Measurements from ENCODE around the gene APBA3.

APBA3 gene

DNA sequence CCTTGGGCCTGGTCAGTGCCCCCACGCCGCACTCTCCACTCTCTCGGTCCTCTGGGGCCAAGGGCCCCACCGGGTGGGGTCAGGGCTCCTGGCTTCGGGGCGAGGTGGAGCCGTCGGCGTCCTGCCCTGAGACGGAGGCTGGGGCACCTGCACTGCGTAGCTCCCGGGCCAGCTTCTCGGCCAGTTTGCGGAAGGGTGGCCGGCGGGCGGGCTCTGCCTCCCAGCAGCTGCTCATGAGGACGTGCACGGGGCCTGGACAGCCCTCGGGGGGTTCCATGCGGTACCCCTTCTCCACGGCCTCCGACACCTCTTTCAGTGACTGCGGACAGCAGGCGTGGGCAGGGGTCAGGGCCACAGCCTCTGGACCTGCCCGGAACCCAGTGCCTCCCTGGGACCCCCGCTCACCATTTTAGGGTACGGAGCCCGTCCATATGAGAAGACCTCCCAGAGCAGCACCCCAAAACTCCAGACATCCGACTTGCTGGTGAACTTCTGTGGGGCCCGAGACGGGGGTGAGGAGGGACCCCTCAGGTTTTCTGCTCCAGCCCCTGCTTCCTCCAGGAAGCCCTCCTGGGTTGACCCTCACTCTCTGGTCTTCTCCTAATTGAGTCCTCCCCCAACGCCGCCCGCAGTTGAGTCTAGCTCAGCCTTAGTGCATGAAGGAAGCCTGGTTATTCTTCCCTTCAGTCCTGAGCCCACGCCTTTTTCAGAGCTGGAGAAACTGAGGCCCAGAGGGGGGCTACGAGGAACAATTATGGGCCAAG is 16.8 kb upstream of the APBA3 start:
- DNase-seq (ENCODE audit: insufficient read length) (no peak), FAIRE-seq (no peak)
- TF ChIP-seq POLR2A (IDR thresholded peaks at IDR 0.05; ENCODE audit: low read depth, low read length) (no peak), TAF1 (IDR thresholded peaks at IDR 0.05; ENCODE audit: borderline replicate concordance, low read depth, low read length) (no peak), POLR2AphosphoS5 (IDR thresholded peaks at IDR 0.05; ENCODE audit: low read depth, low read length) (no peak)

DNA sequence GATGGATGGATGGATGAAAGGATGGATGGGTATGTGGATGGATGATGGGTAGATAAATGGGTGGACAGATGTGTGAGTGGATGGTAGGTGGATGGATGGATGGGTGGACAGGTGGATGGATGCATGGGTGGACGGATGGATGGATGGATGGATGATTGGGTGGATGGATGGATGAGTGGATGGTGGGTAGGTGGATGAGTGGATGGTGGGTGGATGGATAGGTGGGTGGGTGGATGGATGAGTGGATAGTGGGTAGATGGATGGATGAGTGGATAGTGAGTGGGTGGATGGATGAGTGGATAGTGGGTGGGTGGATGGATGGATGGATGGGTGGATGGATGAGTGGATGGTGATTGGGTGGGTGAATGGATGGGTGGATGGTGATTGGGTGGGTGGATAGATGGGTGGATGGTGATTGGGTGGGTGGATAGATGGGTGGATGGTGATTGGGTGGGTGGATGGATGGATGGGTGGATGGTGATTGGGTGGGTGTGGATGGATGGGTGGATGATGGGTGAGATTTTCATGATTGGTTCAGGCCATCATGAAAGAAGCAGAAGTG is 15.1 kb upstream of the APBA3 start:
- FAIRE-seq (no peak), DNase-seq (ENCODE audit: insufficient read length) (no peak)
- TF ChIP-seq POLR2A (IDR thresholded peaks at IDR 0.05; ENCODE audit: low read depth, low read length) (no peak), POLR2AphosphoS5 (IDR thresholded peaks at IDR 0.05; ENCODE audit: low read depth, low read length) (no peak), TAF1 (IDR thresholded peaks at IDR 0.05; ENCODE audit: borderline replicate concordance, low read depth, low read length) (no peak)

DNA sequence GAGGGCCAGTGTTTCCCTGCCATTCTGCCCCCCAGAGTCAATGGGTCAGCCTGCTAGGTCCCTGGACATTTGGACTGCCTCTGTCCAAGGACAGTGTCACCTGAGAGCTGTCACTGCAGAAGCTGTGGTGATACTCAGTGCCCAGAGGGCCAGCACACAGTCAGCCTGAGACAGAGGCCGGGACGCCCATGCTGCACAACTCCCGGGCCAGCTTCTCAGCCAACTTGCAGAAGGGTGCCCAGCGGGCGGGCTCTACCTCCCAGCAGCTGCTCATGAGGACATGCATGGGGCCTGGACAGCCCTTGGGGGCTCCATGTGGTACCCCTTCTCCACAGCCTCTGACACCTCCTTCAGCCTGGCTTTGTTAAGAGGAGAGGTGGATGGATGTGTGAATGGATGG is 14.3 kb upstream of the APBA3 start:
- FAIRE-seq (no peak), DNase-seq (ENCODE audit: insufficient read length) (no peak)
- no peak for TF ChIP-seq POLR2AphosphoS5 (IDR thresholded peaks at IDR 0.05; ENCODE audit: low read depth, low read length)
- TF ChIP-seq POLR2A (IDR thresholded peaks at IDR 0.05; ENCODE audit: low read depth, low read length), result no peak
- no peak for TF ChIP-seq TAF1 (IDR thresholded peaks at IDR 0.05; ENCODE audit: borderline replicate concordance, low read depth, low read length)

DNA sequence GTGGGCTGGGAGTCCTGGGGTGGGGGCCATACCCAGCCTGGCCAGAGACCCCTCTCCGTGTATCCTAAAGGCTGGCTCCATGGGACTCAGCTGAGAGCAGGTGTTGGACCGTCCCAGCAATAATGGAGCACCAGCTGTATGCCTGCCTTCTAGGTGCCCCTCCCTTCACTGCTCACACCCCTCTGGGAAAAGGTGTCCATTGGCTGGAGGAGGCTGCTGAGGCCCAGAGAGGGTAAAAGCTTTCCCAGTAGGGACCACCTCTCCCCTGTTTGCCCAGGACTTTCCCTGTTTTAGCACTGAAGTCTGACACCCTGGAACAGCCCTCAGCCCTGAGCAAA is 13.9 kb upstream of the APBA3 start:
- FAIRE-seq (no peak), DNase-seq (ENCODE audit: insufficient read length) (no peak)
- TF ChIP-seq TAF1 (IDR thresholded peaks at IDR 0.05; ENCODE audit: borderline replicate concordance, low read depth, low read length) (no peak), POLR2A (IDR thresholded peaks at IDR 0.05; ENCODE audit: low read depth, low read length) (no peak), POLR2AphosphoS5 (IDR thresholded peaks at IDR 0.05; ENCODE audit: low read depth, low read length) (no peak)

DNA sequence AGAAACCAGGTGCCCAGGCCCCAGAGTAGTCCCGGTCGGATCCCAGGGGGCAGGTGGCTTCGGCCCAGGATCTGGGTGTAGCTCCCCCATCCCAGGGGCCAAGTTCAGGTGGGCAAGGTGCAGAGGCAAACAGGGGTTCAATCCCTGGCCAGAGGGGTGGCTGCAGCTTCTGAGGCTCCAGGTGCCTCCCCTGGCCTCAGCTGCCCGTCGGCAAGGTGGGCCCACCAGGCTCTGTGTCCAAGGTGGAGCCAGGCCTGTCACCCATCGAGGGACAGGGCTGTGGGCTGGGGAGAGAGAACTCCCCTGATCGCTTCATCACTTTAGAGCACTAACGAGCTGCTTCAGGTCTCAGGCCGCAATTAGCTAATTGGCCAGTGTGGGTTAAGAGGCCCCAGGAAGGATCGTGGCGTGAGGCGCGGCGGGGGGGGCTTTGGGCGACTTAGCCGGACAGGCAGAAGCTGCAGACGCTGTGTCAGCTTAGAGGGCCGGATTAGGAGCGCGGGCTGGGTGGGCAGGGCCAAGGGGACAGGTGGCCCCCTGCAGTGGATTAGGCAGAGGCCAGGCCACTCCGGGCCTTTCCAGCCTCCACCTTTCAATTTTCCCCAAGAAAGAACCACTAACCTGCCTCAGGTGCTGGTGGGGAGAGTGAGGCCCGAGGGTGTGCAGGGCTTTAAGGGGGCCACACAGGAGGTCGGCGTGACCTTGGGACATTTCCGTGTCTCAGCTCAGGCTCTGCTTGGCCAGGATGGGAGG is 13.3 kb upstream of the APBA3 start:
- DNase-seq (ENCODE audit: insufficient read length), result no peak
- TF ChIP-seq TAF1 (IDR thresholded peaks at IDR 0.05; ENCODE audit: borderline replicate concordance, low read depth, low read length) (no peak), POLR2A (IDR thresholded peaks at IDR 0.05; ENCODE audit: low read depth, low read length) (no peak), POLR2AphosphoS5 (IDR thresholded peaks at IDR 0.05; ENCODE audit: low read depth, low read length) (no peak)

DNA sequence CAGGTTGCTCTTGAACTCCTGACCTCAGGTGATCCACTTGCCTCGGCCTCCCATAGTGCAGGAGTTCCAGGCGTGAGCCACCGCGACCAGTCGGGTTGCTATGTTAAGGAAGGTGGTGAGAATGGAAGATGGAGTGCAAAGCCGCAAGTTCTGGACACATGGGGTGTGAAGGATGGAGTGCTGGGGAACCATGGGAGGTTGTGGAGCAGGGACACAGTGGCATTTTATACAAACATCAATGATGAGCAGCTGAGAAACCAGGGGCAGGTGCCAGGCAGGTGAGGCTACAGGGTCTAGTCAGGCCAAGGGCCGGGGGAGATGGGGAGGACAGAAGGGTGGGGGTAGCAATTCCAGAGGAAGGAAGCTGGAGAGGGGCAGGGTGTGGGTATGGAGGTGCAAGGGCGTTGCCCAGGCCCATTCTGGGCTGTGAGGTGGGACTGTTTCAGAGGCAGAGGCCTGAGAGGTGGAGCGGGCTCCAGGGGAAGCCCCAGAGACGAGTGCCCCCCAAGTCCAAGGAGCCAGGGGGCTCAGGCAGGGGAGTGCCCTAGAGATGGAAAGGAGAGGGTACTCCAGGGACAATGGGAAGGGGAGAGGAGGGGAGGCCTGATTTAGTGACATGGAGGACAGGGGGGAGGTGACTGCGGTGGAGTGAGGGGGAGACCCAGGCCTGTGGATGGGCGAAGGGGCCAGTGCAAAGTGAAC is 12.5 kb upstream of the APBA3 start:
- no peak for DNase-seq (ENCODE audit: insufficient read length)
- FAIRE-seq, result no peak
- TF ChIP-seq TAF1 (IDR thresholded peaks at IDR 0.05; ENCODE audit: borderline replicate concordance, low read depth, low read length), result no peak
- TF ChIP-seq POLR2AphosphoS5 (IDR thresholded peaks at IDR 0.05; ENCODE audit: low read depth, low read length), result no peak
- TF ChIP-seq POLR2A (IDR thresholded peaks at IDR 0.05; ENCODE audit: low read depth, low read length), result no peak

More for the DNA sequence above, 13.3 kb upstream of the APBA3 start:
- no peak for FAIRE-seq

DNA sequence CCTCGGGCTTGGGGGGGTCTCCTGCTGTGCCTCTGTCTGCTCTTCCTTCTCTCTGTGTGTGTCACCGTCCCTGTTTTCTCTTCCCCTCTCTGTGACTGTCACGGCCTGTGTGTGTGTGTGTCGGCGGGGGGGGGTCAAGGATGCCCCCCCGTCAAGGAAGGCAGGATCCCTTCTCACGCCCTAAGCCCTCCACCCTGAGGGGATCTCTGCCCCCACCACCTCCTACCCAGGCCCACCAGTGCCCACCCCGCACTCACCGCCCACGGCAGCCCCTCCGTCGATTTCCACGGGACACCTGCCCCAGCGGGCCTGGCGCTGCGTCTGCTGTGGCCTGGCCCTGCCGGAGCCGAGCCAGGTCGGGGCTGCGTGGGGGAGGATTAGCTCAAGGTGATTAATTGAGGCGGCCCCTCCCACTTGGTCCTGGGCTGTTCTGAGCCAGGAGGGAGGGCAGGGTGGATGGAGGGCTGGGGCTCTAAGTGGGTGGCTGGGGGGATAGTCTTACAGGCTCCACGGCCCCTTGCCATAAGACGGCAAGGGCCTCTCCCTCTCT is 10.5 kb upstream of the APBA3 start, which contains the start of gene RAX2:
TSS of gene RAX2 (minus strand) at position 323 of the 550 bp plus-strand sequence. CDS start 486 bp downstream, outside the sequence.
- DNase-seq (ENCODE audit: insufficient read length) (no peak), FAIRE-seq (no peak)
- TF ChIP-seq POLR2A (IDR thresholded peaks at IDR 0.05; ENCODE audit: low read depth, low read length), result no peak
- TF ChIP-seq TAF1 (IDR thresholded peaks at IDR 0.05; ENCODE audit: borderline replicate concordance, low read depth, low read length), result no peak

DNA sequence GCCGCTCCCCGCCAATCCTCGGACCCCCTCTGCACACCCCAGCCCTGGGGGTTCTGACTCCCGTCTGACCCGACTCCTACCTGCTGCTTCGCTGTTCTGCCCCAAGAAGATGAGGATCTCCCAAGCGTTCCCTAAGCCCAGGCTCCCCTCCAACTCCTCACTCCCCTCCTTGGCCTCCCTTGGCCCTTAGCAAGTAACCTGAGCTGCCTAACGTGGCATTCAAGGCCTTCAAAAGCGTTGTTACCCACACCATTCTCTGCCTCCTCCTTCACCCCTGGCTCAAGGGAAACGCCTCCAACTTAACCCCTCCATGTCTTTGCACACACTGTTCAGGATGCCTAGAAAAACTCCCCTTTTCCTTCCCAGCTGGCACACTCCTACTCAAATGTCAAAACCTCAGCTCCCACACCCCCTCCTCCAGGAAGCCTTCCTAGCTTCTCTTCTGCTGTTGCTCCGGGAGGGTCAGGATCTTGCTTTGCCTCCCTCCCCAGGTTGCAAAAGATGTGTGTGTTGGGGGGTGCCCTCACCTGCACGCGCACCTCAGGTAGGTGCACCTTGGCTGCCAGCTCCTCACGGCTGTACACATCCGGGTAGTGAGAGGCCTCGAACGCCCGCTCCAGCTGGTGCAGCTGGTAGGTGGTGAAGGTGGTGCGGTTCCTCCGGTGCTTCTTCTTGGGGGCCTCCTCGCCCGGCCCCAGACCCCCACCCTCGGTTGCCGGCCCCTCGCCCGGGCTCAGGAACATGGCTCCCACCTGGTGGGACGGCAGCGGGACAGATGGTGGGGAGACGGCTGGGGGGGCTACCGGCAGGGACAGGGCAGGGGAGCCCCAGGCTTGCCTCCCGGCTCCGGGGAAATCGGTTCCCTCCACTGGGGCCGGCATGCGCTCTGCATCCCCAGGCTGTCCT is 9.8 kb upstream of the APBA3 start:
- DNase-seq (ENCODE audit: insufficient read length) (no peak), FAIRE-seq (no peak)
- TF ChIP-seq TAF1 (IDR thresholded peaks at IDR 0.05; ENCODE audit: borderline replicate concordance, low read depth, low read length) (no peak), POLR2AphosphoS5 (IDR thresholded peaks at IDR 0.05; ENCODE audit: low read depth, low read length) (no peak)

DNA sequence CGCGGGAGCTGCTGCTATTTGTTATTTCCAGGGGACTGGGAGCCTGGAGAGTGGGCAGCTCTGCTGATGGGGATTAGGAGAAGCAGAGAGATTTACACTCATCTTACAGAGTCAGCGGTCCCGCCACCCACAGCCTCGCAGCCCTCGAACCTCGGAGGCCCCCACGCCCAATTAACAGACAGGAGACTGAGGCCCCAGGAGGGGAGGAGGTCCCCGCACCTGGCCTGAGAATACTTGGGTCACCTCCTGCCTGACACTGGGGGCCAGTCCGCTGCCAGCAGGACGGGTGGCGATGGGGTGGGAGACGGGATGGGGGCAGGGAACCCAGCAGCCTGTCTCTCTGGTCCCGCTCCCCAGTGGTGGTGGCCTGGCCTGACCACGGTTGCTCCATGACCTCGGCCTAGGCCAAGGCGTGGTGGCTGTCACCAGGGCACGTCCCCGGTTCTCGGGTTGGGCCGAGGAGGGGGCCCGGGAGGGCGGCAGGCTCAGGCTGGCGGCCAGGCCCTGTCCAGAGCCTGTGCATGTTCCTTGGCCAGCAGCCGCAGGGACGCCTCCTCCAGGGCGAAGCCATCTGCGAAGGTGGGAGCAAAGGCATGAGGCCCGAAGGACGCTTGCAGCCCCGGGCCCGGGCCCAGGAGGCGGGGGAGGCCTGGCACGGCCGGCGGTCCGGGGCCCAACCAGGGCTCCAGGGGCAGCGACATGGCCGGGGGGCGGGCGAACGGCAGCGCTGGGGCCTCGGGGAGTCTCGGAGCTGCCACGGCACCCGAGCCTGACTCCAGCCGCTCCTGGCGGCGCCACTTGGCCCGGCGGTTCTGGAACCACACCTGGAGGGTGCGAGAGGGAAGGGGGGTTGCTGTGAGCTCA is 8.9 kb upstream of the APBA3 start:
- TF ChIP-seq TAF1 (IDR thresholded peaks at IDR 0.05; ENCODE audit: borderline replicate concordance, low read depth, low read length) (no peak), POLR2AphosphoS5 (IDR thresholded peaks at IDR 0.05; ENCODE audit: low read depth, low read length) (no peak), POLR2A (IDR thresholded peaks at IDR 0.05; ENCODE audit: low read depth, low read length) (no peak)
- FAIRE-seq (no peak), DNase-seq (ENCODE audit: insufficient read length) (no peak)

All from GM12892 (cell line).